Neural crest cell (in vitro differentiated cells): Measurements from ENCODE around the gene HOXB4. TPM values are rescaled to one million over a fixed set of nuclear protein-coding genes. Genes with fewer than 3 reads are reported as not detected.
A peak's percentile ranks its signal among the peaks of the same experiment; 100 is the strongest.

Experiments
- DNase-seq: peaks from one replicate; pipeline ENCODE4 v3.0.0; 2021; ENCODE audit warnings: low read depth, mixed read lengths, low spot score
- H3K27ac Mint-ChIP-seq: one replicate; pipeline ENCODE4 v1.8.0; 2021; ENCODE audit warnings: mild to moderate bottlenecking, mixed read lengths; ENCODE audit not compliant: unreplicated experiment
- H3K27me3 Mint-ChIP-seq: 2 replicates; pipeline ENCODE4 v1.8.0; 2021; ENCODE audit warnings: low read depth, mild to moderate bottlenecking, mixed read lengths
- H3K36me3 Mint-ChIP-seq: 2 replicates; pipeline ENCODE4 v1.8.0; 2021; ENCODE audit warnings: low read depth, mild to moderate bottlenecking, mixed read lengths
- H3K4me1 Mint-ChIP-seq: 2 replicates; pipeline ENCODE4 v1.8.0; 2021; ENCODE audit warnings: mixed read lengths
- H3K4me3 Mint-ChIP-seq: one replicate; pipeline ENCODE4 v1.8.0; 2021; ENCODE audit warnings: mild to moderate bottlenecking, mixed read lengths
- H3K9me3 Mint-ChIP-seq: 2 replicates; pipeline ENCODE4 v1.8.0; 2021; ENCODE audit warnings: mixed read lengths
- total RNA-seq: library from RNA; stranded (reverse); gene quantifications from 2 replicates; pipeline ENCODE4 v1.2.1, GENCODE V29; 2021
- TF ChIP-seq, protein P1 (sequence below): fragments of 200-600 bp; sonication (generic); conservative IDR thresholded peaks from 2 replicates; pipeline ENCODE4 v1.5.0; 2021; ENCODE audit warnings: antibody characterized with exemption, mild to moderate bottlenecking

The HOXB4 gene
- total RNA-seq, 1 donor from 2014 or later, result 5.0 TPM

DNA sequence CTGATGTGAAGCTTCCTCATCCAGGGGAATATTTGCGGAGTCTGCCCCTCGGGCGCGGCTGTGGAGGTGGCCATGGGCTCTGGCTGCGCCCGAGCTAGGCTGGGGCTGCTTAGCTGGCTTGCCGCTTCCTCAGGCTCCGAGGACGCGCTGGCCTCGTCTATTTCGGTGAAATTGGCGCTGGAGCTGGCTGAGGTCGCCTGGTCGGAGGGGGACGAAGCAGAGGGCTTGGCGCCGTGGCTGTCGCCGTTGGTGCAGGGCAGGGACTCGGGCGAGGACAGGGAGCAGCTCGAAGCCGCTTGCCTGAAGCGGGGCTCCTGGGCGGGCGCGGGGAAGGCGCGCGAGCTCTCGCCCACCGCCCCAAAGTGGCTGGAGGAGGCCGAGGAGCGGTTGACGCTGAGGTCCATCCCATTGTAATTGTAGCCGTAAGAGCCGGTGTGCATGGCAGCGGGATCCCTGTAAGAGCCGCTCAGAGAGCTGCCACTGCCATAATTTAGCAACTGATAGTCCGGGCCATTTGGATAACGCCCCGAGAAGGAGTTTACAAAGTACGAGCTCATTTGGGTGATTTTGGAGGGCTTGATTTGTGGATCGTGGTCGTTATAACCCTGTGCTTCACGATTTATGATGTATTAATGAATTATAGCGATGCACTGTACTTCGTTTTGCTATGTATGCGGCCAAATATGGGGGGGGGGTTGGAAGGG lies 15.1 kb upstream of the HOXB4 start, which contains the start of gene HOXB5:
Gene HOXB5, minus strand, starts transcription at position 654 of the 704 bp plus-strand sequence. Its CDS starts 97 bp downstream, at position 557.
- TF ChIP-seq, protein P1, sequence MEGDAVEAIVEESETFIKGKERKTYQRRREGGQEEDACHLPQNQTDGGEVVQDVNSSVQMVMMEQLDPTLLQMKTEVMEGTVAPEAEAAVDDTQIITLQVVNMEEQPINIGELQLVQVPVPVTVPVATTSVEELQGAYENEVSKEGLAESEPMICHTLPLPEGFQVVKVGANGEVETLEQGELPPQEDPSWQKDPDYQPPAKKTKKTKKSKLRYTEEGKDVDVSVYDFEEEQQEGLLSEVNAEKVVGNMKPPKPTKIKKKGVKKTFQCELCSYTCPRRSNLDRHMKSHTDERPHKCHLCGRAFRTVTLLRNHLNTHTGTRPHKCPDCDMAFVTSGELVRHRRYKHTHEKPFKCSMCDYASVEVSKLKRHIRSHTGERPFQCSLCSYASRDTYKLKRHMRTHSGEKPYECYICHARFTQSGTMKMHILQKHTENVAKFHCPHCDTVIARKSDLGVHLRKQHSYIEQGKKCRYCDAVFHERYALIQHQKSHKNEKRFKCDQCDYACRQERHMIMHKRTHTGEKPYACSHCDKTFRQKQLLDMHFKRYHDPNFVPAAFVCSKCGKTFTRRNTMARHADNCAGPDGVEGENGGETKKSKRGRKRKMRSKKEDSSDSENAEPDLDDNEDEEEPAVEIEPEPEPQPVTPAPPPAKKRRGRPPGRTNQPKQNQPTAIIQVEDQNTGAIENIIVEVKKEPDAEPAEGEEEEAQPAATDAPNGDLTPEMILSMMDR, result no peak
- H3K36me3 Mint-ChIP-seq, result peaks cover 20% of the 10 kb centered on the region
- no peak for DNase-seq
- H3K27me3 Mint-ChIP-seq, result peaks cover 100% of the 10 kb centered on the region
- H3K4me3 Mint-ChIP-seq, result peak within 1 kb of the TSS; percentile 81
- H3K27ac Mint-ChIP-seq, result no peak within 1 kb of the TSS
- H3K9me3 Mint-ChIP-seq, result no peaks in the 10 kb centered on the region
- H3K4me1 Mint-ChIP-seq, result peaks cover 16% of the 10 kb centered on the region

DNA sequence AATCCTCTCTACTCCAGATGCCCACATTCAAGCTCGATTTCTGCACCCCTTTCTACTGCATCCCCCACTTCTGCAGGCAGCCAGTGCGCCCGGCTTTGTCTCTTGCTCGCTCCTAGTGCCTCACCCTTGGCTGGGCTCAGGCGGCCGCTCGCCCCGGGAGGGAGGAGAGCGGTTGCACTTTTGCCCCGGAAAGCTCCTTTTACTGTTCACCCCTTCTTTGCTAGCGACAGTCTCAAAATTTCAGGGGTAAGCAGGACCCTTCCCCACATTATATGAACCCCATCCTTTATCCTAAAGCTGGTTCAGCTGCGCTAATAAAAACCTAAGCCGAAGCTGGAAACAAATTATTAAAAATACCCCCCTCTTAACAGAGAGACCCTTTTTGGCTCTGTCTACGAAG lies 14.4 kb upstream of the HOXB4 start:
- Mint-ChIP-seq H3K9me3 (no peaks in the 10 kb centered on the region), H3K36me3 (peaks cover 18% of the 10 kb centered on the region), H3K27ac (no peak overlapping the region), H3K27me3 (peaks cover 100% of the 10 kb centered on the region), H3K4me3 (peak overlapping the region; percentile 81), H3K4me1 (peaks cover 16% of the 10 kb centered on the region)
- DNase-seq, result no peak
- TF ChIP-seq, protein P1, result no peak

DNA sequence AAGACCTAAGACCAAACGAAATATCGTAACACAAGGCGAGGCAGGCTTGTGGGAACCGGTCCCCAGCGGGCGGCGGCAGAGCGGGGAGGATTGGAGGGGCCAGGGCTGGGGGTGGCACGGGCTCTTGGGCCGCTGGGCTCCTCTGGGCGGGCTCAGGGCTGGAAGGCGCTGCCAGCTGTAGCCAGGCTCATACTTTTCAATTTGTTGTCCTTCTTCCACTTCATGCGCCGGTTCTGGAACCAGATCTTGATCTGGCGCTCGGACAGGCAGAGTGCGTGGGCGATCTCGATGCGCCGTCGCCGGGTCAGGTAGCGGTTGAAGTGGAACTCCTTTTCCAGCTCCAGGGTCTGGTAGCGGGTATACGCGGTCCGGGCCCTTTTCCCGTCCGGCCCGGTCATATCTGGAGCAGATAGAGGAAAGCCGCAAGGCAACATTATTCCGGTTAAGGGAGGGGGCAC lies 13.9 kb upstream of the HOXB4 start:
- H3K4me3 Mint-ChIP-seq, result peak overlapping the region; percentile 92
- TF ChIP-seq, protein P1, result no peak
- H3K27me3 Mint-ChIP-seq, result peaks cover 100% of the 10 kb centered on the region
- no peaks in the 10 kb centered on the region for H3K9me3 Mint-ChIP-seq
- no peak overlapping the region for H3K27ac Mint-ChIP-seq
- peaks cover 16% of the 10 kb centered on the region for H3K4me1 Mint-ChIP-seq
- peaks cover 20% of the 10 kb centered on the region for H3K36me3 Mint-ChIP-seq
- DNase-seq, result no peak

DNA sequence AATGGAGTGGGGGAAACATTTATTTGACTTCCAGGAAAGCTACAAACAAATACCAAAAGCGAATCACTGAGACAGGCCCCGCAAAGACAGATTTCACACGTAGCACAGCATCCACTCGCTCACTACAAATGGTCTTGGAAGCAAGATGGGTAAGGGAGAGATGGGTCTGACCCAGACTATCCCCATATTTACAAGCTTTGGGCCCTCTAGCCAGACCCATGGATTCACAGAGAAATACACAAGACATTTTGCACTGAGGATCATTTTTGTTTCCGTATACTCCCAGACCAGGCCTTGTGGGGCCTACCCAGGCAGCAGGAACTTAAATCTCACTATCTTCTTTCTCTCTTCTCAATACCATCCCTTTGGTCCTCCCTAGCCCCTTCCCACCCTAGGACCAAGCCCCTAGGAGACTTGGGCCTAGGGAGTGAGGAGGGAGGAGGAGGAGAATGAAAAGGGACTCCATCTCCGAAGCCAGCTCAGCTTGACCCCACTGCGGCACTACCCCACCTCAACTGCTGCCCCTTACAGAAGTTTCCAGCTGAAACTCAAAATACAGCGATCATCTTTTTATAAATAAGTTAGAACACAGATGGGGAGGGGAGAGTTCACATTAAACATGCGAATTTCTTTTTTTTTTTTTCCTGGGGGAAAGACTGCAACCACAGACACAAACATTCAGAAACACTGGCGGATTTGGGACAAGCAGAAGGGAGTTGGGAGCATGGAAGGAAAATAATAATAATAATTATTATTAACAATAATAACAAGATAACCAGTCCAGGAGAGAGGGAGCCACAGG lies 13.3 kb upstream of the HOXB4 start:
- H3K4me1 Mint-ChIP-seq, result peaks cover 17% of the 10 kb centered on the region
- H3K4me3 Mint-ChIP-seq, result peak overlapping the region; percentile 92
- TF ChIP-seq, protein P1, result no peak

DNA sequence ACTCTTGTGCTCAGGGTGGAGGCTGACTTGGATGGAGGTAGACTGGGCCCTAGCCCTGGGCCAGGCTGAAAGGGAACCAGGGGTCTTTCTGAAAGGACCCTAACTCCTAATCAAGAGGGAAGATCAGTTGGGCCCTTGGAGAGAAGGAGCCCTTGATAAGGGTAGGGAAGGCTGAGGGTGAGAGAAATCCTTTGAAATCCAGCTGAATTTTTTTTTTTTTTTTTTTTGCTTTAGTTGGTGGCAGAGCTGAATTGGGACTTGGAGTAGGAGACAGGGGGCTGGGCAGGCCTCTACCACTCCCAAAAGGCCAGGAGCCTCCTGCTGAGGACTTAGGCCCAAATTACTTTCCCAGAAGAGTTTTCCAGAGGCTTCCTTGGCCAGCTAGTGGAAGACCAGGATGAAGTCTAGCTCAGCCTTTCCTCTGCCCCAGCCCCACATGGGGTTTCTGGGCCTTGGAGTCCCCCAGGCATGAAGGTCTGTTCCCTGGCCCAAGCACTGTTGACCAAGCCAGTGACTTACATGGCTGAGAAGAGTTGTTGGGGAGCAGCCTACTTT lies 12.5 kb upstream of the HOXB4 start:
- TF ChIP-seq, protein P1, result no peak
- Mint-ChIP-seq H3K9me3 (no peaks in the 10 kb centered on the region), H3K4me3 (peak overlapping the region; percentile 92), H3K27me3 (peaks cover 100% of the 10 kb centered on the region), H3K36me3 (peaks cover 18% of the 10 kb centered on the region), H3K4me1 (peaks cover 20% of the 10 kb centered on the region), H3K27ac (peak overlapping the region; percentile 82)
- no peak for DNase-seq

More for the DNA sequence above, 13.3 kb upstream of the HOXB4 start:
- no peak for DNase-seq
- Mint-ChIP-seq H3K36me3 (peaks cover 20% of the 10 kb centered on the region), H3K27ac (no peak overlapping the region), H3K9me3 (no peaks in the 10 kb centered on the region), H3K27me3 (peaks cover 100% of the 10 kb centered on the region)
